ENCODE results near the gene CCSER1. TPM values are rescaled to one million over a fixed set of nuclear protein-coding genes. Genes with fewer than 3 reads are reported as not detected.

The CCSER1 gene
- total and polyA plus RNA-seq, 2 experiments from 2014 or later, result 2.9 to 3.4 TPM

- no peaks in the 10 kb centered on the region for H3K27me3 ChIP-seq (ENCODE audit: insufficient read depth)
- no peak overlapping the region for H3K27ac ChIP-seq (ENCODE audit: low read depth)
- no peaks in the 10 kb centered on the region for H4K20me1 ChIP-seq (replicated peaks; ENCODE audit: insufficient read depth)
- no peaks in the 10 kb centered on the region for H3K36me3 ChIP-seq (ENCODE audit: insufficient read depth)
- no peak overlapping the region for H2AFZ ChIP-seq
- Mint-ChIP-seq H3K4me3 (no peak overlapping the region), H3K27me3 (ENCODE audit: insufficient read depth, low read depth, poor library complexity) (no peaks in the 10 kb centered on the region), H3K9me3 (no peaks in the 10 kb centered on the region), H3K4me1 (peaks cover 4% of the 10 kb centered on the region; the same call in 2 of the 3 replicates), H3K36me3 (ENCODE audit: low read depth) (no peaks in the 10 kb centered on the region), H3K27ac (no peak overlapping the region)
- H3F3A ChIP-seq (replicated peaks; ENCODE audit: low read depth), result no peaks in the 10 kb centered on the region
- H3K4me2 ChIP-seq, result no peak overlapping the region
- H3K4me3 ChIP-seq, result no peak overlapping the region
- DNase-seq (ENCODE audit: low spot score) (no peak), ATAC-seq (no peak)
- H3K9me2 ChIP-seq (ENCODE audit: insufficient read depth), result no peaks in the 10 kb centered on the region
- H3K4me1 ChIP-seq (ENCODE audit: insufficient read depth), result no peaks in the 10 kb centered on the region
- no peaks in the 10 kb centered on the region for H3K79me2 ChIP-seq (replicated peaks; ENCODE audit: insufficient read depth)
- TF ChIP-seq EZH2phosphoT487 (IDR thresholded peaks at IDR 0.05; ENCODE audit: unreplicated experiment) (no peak), CREB1 (CRISPR knock-in tag; IDR thresholded peaks at IDR 0.05; ENCODE audit: low read depth) (no peak)
These were observed 417.4 kb downstream of the CCSER1 start for GRCh38 chr4:90544532-90545045.

DNA sequence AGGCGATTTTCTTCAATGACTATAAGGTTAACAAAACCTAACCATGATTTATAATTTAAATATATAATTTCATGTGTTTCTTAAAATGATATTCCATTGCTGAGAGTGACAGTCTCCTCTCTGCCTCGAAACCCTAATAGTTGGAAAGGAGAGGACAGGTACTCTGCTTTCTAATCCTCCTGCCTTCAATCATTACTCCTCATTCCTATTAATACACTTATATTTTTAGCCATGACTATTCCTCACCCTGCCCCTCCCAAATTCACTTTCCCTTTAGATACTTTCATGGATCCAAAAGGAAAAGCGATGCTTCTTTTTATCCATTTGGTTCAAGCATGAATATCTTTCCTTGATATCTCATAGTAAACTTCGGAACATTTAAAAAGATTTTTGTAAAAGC lies 418.2 kb downstream of the CCSER1 start:
- Histone ChIP-seq H4K20me1 (replicated peaks; ENCODE audit: insufficient read depth) (no peaks in the 10 kb centered on the region), H2AFZ (no peak overlapping the region), H3K4me1 (ENCODE audit: insufficient read depth) (no peaks in the 10 kb centered on the region), H3K27ac (ENCODE audit: low read depth) (no peak overlapping the region), H3K4me2 (no peak overlapping the region), H3K27me3 (ENCODE audit: insufficient read depth) (no peaks in the 10 kb centered on the region), H3K79me2 (replicated peaks; ENCODE audit: insufficient read depth) (no peaks in the 10 kb centered on the region), H3K36me3 (ENCODE audit: insufficient read depth) (no peaks in the 10 kb centered on the region), H3F3A (replicated peaks; ENCODE audit: low read depth) (no peaks in the 10 kb centered on the region), H3K9me2 (ENCODE audit: insufficient read depth) (no peaks in the 10 kb centered on the region), H3K4me3 (no peak overlapping the region)
- no peaks in the 10 kb centered on the region for H3K36me3 Mint-ChIP-seq (ENCODE audit: low read depth)
- H3K4me3 Mint-ChIP-seq, result no peak overlapping the region
- H3K4me1 Mint-ChIP-seq, result no peaks in the 10 kb centered on the region
- no peaks in the 10 kb centered on the region for H3K9me3 Mint-ChIP-seq
- TF ChIP-seq EZH2phosphoT487 (IDR thresholded peaks at IDR 0.05; ENCODE audit: unreplicated experiment), result no peak
- no peak for TF ChIP-seq ZNF114 (CRISPR knock-in tag; IDR thresholded peaks at IDR 0.05)
- TF ChIP-seq ETS1 (IDR thresholded peaks at IDR 0.05), result no peak
- no peak for TF ChIP-seq POLR2AphosphoS5 (IDR thresholded peaks at IDR 0.05; ENCODE audit: low read depth)
- TF ChIP-seq NANOG (IDR thresholded peaks at IDR 0.05; ENCODE audit: borderline replicate concordance), result no peak
- TF ChIP-seq, protein P1, sequence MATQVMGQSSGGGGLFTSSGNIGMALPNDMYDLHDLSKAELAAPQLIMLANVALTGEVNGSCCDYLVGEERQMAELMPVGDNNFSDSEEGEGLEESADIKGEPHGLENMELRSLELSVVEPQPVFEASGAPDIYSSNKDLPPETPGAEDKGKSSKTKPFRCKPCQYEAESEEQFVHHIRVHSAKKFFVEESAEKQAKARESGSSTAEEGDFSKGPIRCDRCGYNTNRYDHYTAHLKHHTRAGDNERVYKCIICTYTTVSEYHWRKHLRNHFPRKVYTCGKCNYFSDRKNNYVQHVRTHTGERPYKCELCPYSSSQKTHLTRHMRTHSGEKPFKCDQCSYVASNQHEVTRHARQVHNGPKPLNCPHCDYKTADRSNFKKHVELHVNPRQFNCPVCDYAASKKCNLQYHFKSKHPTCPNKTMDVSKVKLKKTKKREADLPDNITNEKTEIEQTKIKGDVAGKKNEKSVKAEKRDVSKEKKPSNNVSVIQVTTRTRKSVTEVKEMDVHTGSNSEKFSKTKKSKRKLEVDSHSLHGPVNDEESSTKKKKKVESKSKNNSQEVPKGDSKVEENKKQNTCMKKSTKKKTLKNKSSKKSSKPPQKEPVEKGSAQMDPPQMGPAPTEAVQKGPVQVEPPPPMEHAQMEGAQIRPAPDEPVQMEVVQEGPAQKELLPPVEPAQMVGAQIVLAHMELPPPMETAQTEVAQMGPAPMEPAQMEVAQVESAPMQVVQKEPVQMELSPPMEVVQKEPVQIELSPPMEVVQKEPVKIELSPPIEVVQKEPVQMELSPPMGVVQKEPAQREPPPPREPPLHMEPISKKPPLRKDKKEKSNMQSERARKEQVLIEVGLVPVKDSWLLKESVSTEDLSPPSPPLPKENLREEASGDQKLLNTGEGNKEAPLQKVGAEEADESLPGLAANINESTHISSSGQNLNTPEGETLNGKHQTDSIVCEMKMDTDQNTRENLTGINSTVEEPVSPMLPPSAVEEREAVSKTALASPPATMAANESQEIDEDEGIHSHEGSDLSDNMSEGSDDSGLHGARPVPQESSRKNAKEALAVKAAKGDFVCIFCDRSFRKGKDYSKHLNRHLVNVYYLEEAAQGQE (IDR thresholded peaks at IDR 0.05; ENCODE audit: unreplicated experiment), result no peak
- no peak for TF ChIP-seq JUNB (IDR thresholded peaks at IDR 0.05; ENCODE audit: unreplicated experiment)
- TF ChIP-seq CREB1 (CRISPR knock-in tag; IDR thresholded peaks at IDR 0.05; ENCODE audit: low read depth), result no peak
- TF ChIP-seq ZNF462 (CRISPR knock-in tag; IDR thresholded peaks at IDR 0.05), result no peak
- no peak overlapping the region; the same call in 1 of the 2 replicates for H3K27ac Mint-ChIP-seq
- no peak for ATAC-seq
- H3K27me3 Mint-ChIP-seq (ENCODE audit: insufficient read depth, low read depth, poor library complexity), result no peaks in the 10 kb centered on the region
- no peak for DNase-seq (ENCODE audit: low spot score)
